H1 (cell line): ENCODE results near the gene C5orf22. TPM values are rescaled to one million over a fixed set of nuclear protein-coding genes. Genes with fewer than 3 reads are reported as not detected.

ENCODE experiments used
- CTCF ChIA-PET: fragments of 300-600 bp; sonication (Branson Sonifier 250); formaldehyde crosslinking; loops from one replicate; lab custom pipeline; 2021; ENCODE audit not compliant: partially characterized antibody; lab: Charles Lee
- POLR2A ChIA-PET: fragments of 300-600 bp; sonication (Branson Sonifier 250); formaldehyde crosslinking; loops from one replicate; lab custom pipeline; 2021; ENCODE audit warnings: inconsistent platforms; ENCODE audit not compliant: partially characterized antibody; lab: Charles Lee
- DNase-seq, 2 experiments: peaks; one replicate each; pipeline versions ENCODE4 v3.0.0 to v3.0.0-alpha.2; 2010 to 2022; ENCODE audit warnings: low spot score in 2 of 2, low read depth in 1 of 2, mixed read lengths in 1 of 2
- FAIRE-seq: peaks from 2 replicates; lab custom pipeline; 2011; peaks lifted over from hg19 to GRCh38; lab: Jason Lieb, UNC
- H2AFZ ChIP-seq: 2 replicates; pipeline ENCODE4 v1.8.1; 2012; ENCODE audit warnings: low read length, inconsistent platforms
- H2AK5ac ChIP-seq: 2 replicates; pipeline ENCODE4 v1.6.1; 2013; ENCODE audit warnings: low read depth, low read length
- H2BK120ac ChIP-seq: replicated peaks from 2 replicates; pipeline ENCODE3; 2013; ENCODE audit warnings: low read depth, low read length, inconsistent platforms
- H2BK12ac ChIP-seq: 2 replicates; pipeline ENCODE4 v1.6.1; 2013; ENCODE audit warnings: low read depth, low read length
- H2BK15ac ChIP-seq: 2 replicates; pipeline ENCODE4 v1.6.1; 2013; ENCODE audit warnings: low read length
- H2BK20ac ChIP-seq: 2 replicates; pipeline ENCODE4 v1.6.1; 2013; ENCODE audit warnings: low read length
- H2BK5ac ChIP-seq: 2 replicates; pipeline ENCODE4 v1.6.1; 2013; ENCODE audit warnings: low read depth, low read length
- H3K14ac ChIP-seq: 2 replicates; pipeline ENCODE4 v1.6.1; 2013; ENCODE audit warnings: inconsistent platforms; ENCODE audit not compliant: insufficient read length
- H3K18ac ChIP-seq: 2 replicates; pipeline ENCODE4 v1.6.1; 2013; ENCODE audit warnings: low read length; ENCODE audit errors: extremely low read depth
- H3K23ac ChIP-seq: 2 replicates; pipeline ENCODE4 v1.6.1; 2013; ENCODE audit warnings: inconsistent platforms; ENCODE audit not compliant: insufficient read length
- H3K23me2 ChIP-seq: 2 replicates; pipeline ENCODE4 v1.6.1; 2013; ENCODE audit warnings: low read depth, low read length
- H3K27ac ChIP-seq: 2 replicates; pipeline ENCODE4 v1.6.1; 2011; ENCODE audit warnings: low read depth, low read length, inconsistent platforms
- H3K27me3 ChIP-seq, 4 experiments: replicated peaks in 1 of 4; 1 replicate in 1 of 4; 2 replicates in 3 of 4; pipeline versions ENCODE4 v1.6.1 to v1.8.1; 2011 to 2013; ENCODE audit warnings: low read length in 3 of 4, mild to moderate bottlenecking in 3 of 4, inconsistent platforms in 2 of 4, mixed read lengths in 2 of 4, moderate library complexity in 1 of 4; ENCODE audit not compliant: control insufficient read depth in 3 of 4, insufficient read depth in 3 of 4; ENCODE audit errors: extremely low read depth in 1 of 4
- H3K36me3 ChIP-seq, 4 experiments: 2 replicates each; pipeline versions ENCODE4 v1.6.1 to v1.8.1; 2011 to 2013; ENCODE audit warnings: mild to moderate bottlenecking in 4 of 4, low read length in 3 of 4, moderate library complexity in 2 of 4, control low read depth in 1 of 4, inconsistent platforms in 1 of 4; ENCODE audit not compliant: insufficient read depth in 4 of 4, control insufficient read depth in 2 of 4
- H3K4ac ChIP-seq: replicated peaks from 2 replicates; pipeline ENCODE3; 2013; ENCODE audit warnings: low read length, low read depth, mixed read lengths, inconsistent platforms; ENCODE audit not compliant: insufficient read length
- H3K4me1 ChIP-seq, 4 experiments: replicated peaks in 1 of 4; 1 replicate in 1 of 4; 2 replicates in 3 of 4; pipeline versions ENCODE4 v1.6.1 to v1.8.1; 2011 to 2013; ENCODE audit warnings: low read length in 3 of 4, inconsistent platforms in 2 of 4, mixed read lengths in 1 of 4; ENCODE audit not compliant: insufficient read depth in 4 of 4, control insufficient read depth in 3 of 4
- H3K4me2 ChIP-seq, 2 experiments: 2 replicates each; pipeline versions ENCODE4 v1.6.1 to v1.8.1; 2011 to 2013; ENCODE audit warnings: low read depth in 2 of 2, low read length in 2 of 2, control low read depth in 1 of 2, inconsistent platforms in 1 of 2, mild to moderate bottlenecking in 1 of 2; ENCODE audit not compliant: insufficient read depth in 1 of 2
- H3K4me3 ChIP-seq, 4 experiments: fragments of 200-600, 300-600 bp in 1 of 4; sonication (generic), shearing (Covaris generic), sonication (Bioruptor Twin) in 1 of 4; 2 replicates each; pipeline versions ENCODE4 v1.5.1 to v1.8.1; 2011 to 2016; ENCODE audit warnings: low read length in 4 of 4, low read depth in 3 of 4, control low read depth in 2 of 4, inconsistent platforms in 2 of 4, mild to moderate bottlenecking in 2 of 4, mixed read lengths in 1 of 4, moderate library complexity in 1 of 4; ENCODE audit not compliant: insufficient read depth in 2 of 4; ENCODE audit errors: extremely low read depth in 1 of 4
- H3K56ac ChIP-seq: replicated peaks from 2 replicates; pipeline ENCODE3; 2013; ENCODE audit warnings: low read depth, mild to moderate bottlenecking, mixed read lengths, low read length, inconsistent platforms; ENCODE audit not compliant: insufficient read length
- H3K79me1 ChIP-seq: 2 replicates; pipeline ENCODE4 v1.6.1; 2013; ENCODE audit warnings: low read depth, low read length, control low read depth
- H3K79me2 ChIP-seq, 2 experiments: 2 replicates each; pipeline versions ENCODE4 v1.6.1 to v1.8.1; 2012 to 2013; ENCODE audit warnings: low read length in 2 of 2, mild to moderate bottlenecking in 2 of 2, inconsistent platforms in 1 of 2; ENCODE audit not compliant: insufficient read depth in 2 of 2, control insufficient read depth in 1 of 2
- H3K9ac ChIP-seq, 4 experiments: replicated peaks in 1 of 4; 1 replicate in 1 of 4; 2 replicates in 3 of 4; pipeline versions ENCODE4 v1.6.1 to v1.8.1; 2011 to 2013; ENCODE audit warnings: low read depth in 3 of 4, low read length in 3 of 4, control low read depth in 2 of 4, mild to moderate bottlenecking in 2 of 4, moderate library complexity in 2 of 4, inconsistent platforms in 1 of 4; ENCODE audit errors: extremely low read depth in 1 of 4
- H3K9me3 ChIP-seq, 2 experiments: 2 replicates each; pipeline versions ENCODE4 v1.6.1 to v1.8.1; 2012 to 2013; ENCODE audit warnings: mild to moderate bottlenecking in 2 of 2, moderate library complexity in 2 of 2, control low read depth in 1 of 2, inconsistent platforms in 1 of 2, low read depth in 1 of 2, low read length in 1 of 2, mixed read lengths in 1 of 2; ENCODE audit not compliant: insufficient read depth in 2 of 2
- H4K20me1 ChIP-seq, 2 experiments: replicated peaks in 1 of 2; 2 replicates each; pipeline versions ENCODE3 to v1.8.1; 2011 to 2013; ENCODE audit warnings: inconsistent platforms in 2 of 2, low read length in 2 of 2, mild to moderate bottlenecking in 1 of 2; ENCODE audit not compliant: insufficient read depth in 2 of 2, control insufficient read depth in 1 of 2
- H4K5ac ChIP-seq: 2 replicates; pipeline ENCODE4 v1.6.1; 2013; ENCODE audit warnings: low read length, low read depth, mixed read lengths, inconsistent platforms; ENCODE audit not compliant: insufficient read length
- H4K8ac ChIP-seq: 2 replicates; pipeline ENCODE4 v1.8.0; 2013; ENCODE audit warnings: mild to moderate bottlenecking, moderate library complexity, low read length, inconsistent platforms; ENCODE audit not compliant: insufficient read depth; ENCODE audit errors: extremely low read depth
- H4K91ac ChIP-seq: replicated peaks from 2 replicates; pipeline ENCODE3; 2013; ENCODE audit warnings: low read length, mixed read lengths, inconsistent platforms; ENCODE audit not compliant: insufficient read length
- BCL11A ChIP-seq, 2 experiments: IDR thresholded peaks; one replicate each; pipeline ENCODE4 v1.6.1; 2011; ENCODE audit warnings: low read depth in 2 of 2, low read length in 2 of 2, mild to moderate bottlenecking in 2 of 2
- EP300 ChIP-seq, 2 experiments: IDR thresholded peaks; 1 replicate in 1 of 2; 2 replicates in 1 of 2; pipeline ENCODE4 v1.6.1; 2011 to 2012; ENCODE audit warnings: low read depth in 2 of 2, low read length in 2 of 2, mild to moderate bottlenecking in 2 of 2, borderline replicate concordance in 1 of 2, inconsistent platforms in 1 of 2, moderate library complexity in 1 of 2
- EZH2 ChIP-seq: fragments of 200-600 bp; sonication (generic); IDR thresholded peaks from 2 replicates; pipeline ENCODE4 v1.7.1; 2012; ENCODE audit warnings: low read depth, mild to moderate bottlenecking, moderate library complexity, low read length, inconsistent platforms; ENCODE audit not compliant: severe bottlenecking
- JUND ChIP-seq: IDR thresholded peaks from 2 replicates; pipeline ENCODE4 v1.6.1; 2011; ENCODE audit warnings: mild to moderate bottlenecking, improper control_type of control experiment, low read length
- RAD21 ChIP-seq, 2 experiments: IDR thresholded peaks in 1 of 2; conservative IDR thresholded peaks in 1 of 2; 2 replicates each; pipeline ENCODE4 v1.6.1; 2011; ENCODE audit warnings: low read depth in 2 of 2, low read length in 2 of 2, improper control_type of control experiment in 1 of 2, inconsistent platforms in 1 of 2, mild to moderate bottlenecking in 1 of 2, moderate library complexity in 1 of 2
- RFX5 ChIP-seq: IDR thresholded peaks from 2 replicates; pipeline ENCODE4 v1.6.1; 2011; ENCODE audit warnings: low read depth, low read length, improper control_type of control experiment, borderline replicate concordance
- RNF2 ChIP-seq: fragments of 200-900, 300-1000 bp; sonication (generic); IDR thresholded peaks from 2 replicates; pipeline ENCODE4 v1.7.1; 2016; ENCODE audit warnings: borderline replicate concordance, low read depth, mild to moderate bottlenecking, antibody characterized with exemption, low read length; ENCODE audit not compliant: poor library complexity, severe bottlenecking; ENCODE audit errors: missing control alignments
- SIN3A ChIP-seq, 2 experiments: IDR thresholded peaks in 1 of 2; conservative IDR thresholded peaks in 1 of 2; 2 replicates each; pipeline ENCODE4 v1.6.1; 2011 to 2012; ENCODE audit warnings: low read length in 2 of 2, improper control_type of control experiment in 1 of 2, low read depth in 1 of 2, mild to moderate bottlenecking in 1 of 2
- SIRT6 ChIP-seq: IDR thresholded peaks from one replicate; pipeline ENCODE4 v1.7.1; 2012; ENCODE audit warnings: low read length, inconsistent platforms
- SRF ChIP-seq: IDR thresholded peaks from 2 replicates; pipeline ENCODE4 v1.6.1; 2011; ENCODE audit warnings: mild to moderate bottlenecking, low read depth, low read length, moderate library complexity
- SUZ12 ChIP-seq: fragments of 200-600 bp; sonication (generic); IDR thresholded peaks from 2 replicates; pipeline ENCODE4 v1.6.1; 2012; ENCODE audit warnings: mild to moderate bottlenecking, inconsistent platforms, low read length, moderate library complexity, mixed read lengths
- TCF12 ChIP-seq: IDR thresholded peaks from 2 replicates; pipeline ENCODE4 v1.6.1; 2011; ENCODE audit warnings: low read depth, mild to moderate bottlenecking, low read length
- ZNF274 ChIP-seq: IDR thresholded peaks from 2 replicates; pipeline ENCODE4 v1.7.0; 2012; ENCODE audit warnings: low read length, borderline replicate concordance; ENCODE audit errors: extremely low read depth
- WGBS, 2 experiments: shearing (Covaris generic) in 1 of 2; methylation state at CpG; one replicate each; pipeline versions ENCODE4 v1.1.6 to v1.1.7; 2013 to 2015; ENCODE audit warnings: low lambda C conversion rate in 2 of 2, mixed read lengths in 2 of 2, inconsistent platforms in 1 of 2, low coverage in 1 of 2, missing lambda C conversion rate in 1 of 2; ENCODE audit not compliant: insufficient replicate concordance in 2 of 2, insufficient coverage in 1 of 2, insufficient read length in 1 of 2; ENCODE audit errors: extremely low coverage in 1 of 2, missing lambda C conversion rate in 1 of 2; 5-methylcytosine and 5-hydroxymethylcytosine counted together
- polyA plus RNA-seq, 7 experiments: library from polyadenylated mRNA; depleted of rRNA in 3 of 7; stranded (reverse) in 5 of 7; unstranded in 2 of 7; fragments of >200 nt in 5 of 7; fragments of 200-250 nt in 2 of 7; gene quantifications; 1 replicate in 5 of 7; 2 replicates in 1 of 7; 4 replicates in 1 of 7; pipeline versions ENCODE4 v1.2.1 to v1.2.3, GENCODE V29; 2011 to 2013; ENCODE audit warnings: missing spikeins in 2 of 7, mixed read lengths in 2 of 7
- total RNA-seq: library from RNA; stranded (reverse); fragmentation: NEBNext Ultra II Directional; extraction: Animal tissue kit (Norgen Biotek cat#: 25700); gene quantifications from 2 replicates; pipeline ENCODE4 v1.2.1, GENCODE V29; 2021

C5orf22 gene
- total and polyA plus RNA-seq, 2 of the 8 experiments (the other 6 are each of a cell fraction or from before 2014, with no cell fraction given) = 19.6 to 36.2 TPM

DNA sequence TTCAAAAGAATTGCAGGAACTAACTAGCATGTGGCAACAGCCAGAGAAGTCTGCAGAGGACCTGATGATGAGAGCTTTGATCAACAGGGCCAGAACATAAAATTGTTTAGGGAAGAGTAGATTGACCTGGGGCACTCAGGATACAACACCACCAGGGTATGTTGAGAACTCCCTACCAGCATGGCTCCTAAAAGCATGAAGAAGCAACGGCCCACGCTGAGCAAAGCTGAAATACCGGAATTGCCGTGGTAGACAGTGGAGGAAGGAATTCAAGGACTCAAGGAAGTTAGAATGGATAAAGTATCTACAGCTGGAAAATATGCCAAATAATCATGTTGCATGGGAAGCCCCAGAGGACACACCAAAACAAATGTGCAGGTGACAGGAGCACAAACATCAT, 31.8 kb upstream of the C5orf22 start:
- Histone ChIP-seq H3K23me2 (no peaks in the 10 kb centered on the region), H3K4me2 (no peak overlapping the region), H2BK15ac (no peak overlapping the region), H3K36me3 (peaks cover 12 to 80% (median 68%) of the 10 kb centered on the region in 4 experiments; a peak in 7 of 8 replicates), H3K9me3 (no peaks in the 10 kb centered on the region), H3K23ac (no peak overlapping the region), H2BK120ac (no peak overlapping the region), H2BK20ac (no peak overlapping the region), H3K27ac (no peak overlapping the region), H2BK12ac (no peak overlapping the region), H3K4ac (no peak overlapping the region), H4K5ac (no peak overlapping the region), H3K27me3 (no peaks in the 10 kb centered on the region), H2BK5ac (no peak overlapping the region), H3K18ac (no peak overlapping the region), H3K14ac (no peak overlapping the region), H3K56ac (no peak overlapping the region), H3K79me2 (no peaks in the 10 kb centered on the region), H4K20me1 (peaks cover 2 to 6% of the 10 kb centered on the region in 2 experiments), H3K79me1 (no peaks in the 10 kb centered on the region), H2AFZ (no peak overlapping the region), H4K8ac (no peak overlapping the region), H3K4me3 (no peak overlapping the region), H2AK5ac (no peak overlapping the region), H4K91ac (no peak overlapping the region), H3K4me1 (no peaks in the 10 kb centered on the region), H3K9ac (no peak overlapping the region)
- ChIA-PET POLR2A (no interaction called here), CTCF (no interaction called here)
- DNase-seq (no peak), FAIRE-seq (no peak)
- 94% methylated on average over 4 of the region's 4 CpGs; no CpG with 5 or more reads in 1 of the 2 experiments for WGBS, 2 experiments
- no peak for TF ChIP-seq EP300 (IDR thresholded peaks at IDR 0.05; ENCODE audit: borderline replicate concordance in 1 of 2, low read depth in 2 of 2, low read length in 2 of 2)
- no peak for TF ChIP-seq SRF
- no peak for TF ChIP-seq RAD21 (IDR thresholded peaks at IDR 0.05 in 1 of 2, conservative IDR thresholded peaks at IDR 0.05 in 1 of 2; ENCODE audit: low read depth in 2 of 2, low read length in 2 of 2)
- TF ChIP-seq SUZ12 = no peak
- no peak for TF ChIP-seq SIN3A (conservative IDR thresholded peaks at IDR 0.05 in 1 of 2, IDR thresholded peaks at IDR 0.05 in 1 of 2; ENCODE audit: low read depth in 1 of 2, low read length in 2 of 2)
- no peak for TF ChIP-seq ZNF274
- no peak for TF ChIP-seq BCL11A (IDR thresholded peaks at IDR 0.05; ENCODE audit: low read depth in 2 of 2, low read length in 2 of 2)
- TF ChIP-seq EZH2 = no peak
- no peak for TF ChIP-seq SIRT6
- TF ChIP-seq RFX5 = no peak
- TF ChIP-seq RNF2 = no peak
- TF ChIP-seq JUND = no peak
- no peak for TF ChIP-seq TCF12
